Transverse colon (tissue), 4 donors: Measurements from ENCODE around the gene PHLDA2. TPM values are rescaled to one million over a fixed set of nuclear protein-coding genes. Genes with fewer than 3 reads are reported as not detected.

Source experiments
- DNase-seq: peaks from one replicate; pipeline ENCODE4 v3.0.0-alpha.2; 2019
- H3K27ac ChIP-seq, 4 donors: fragments of 200-600 bp; sonication (generic); 2 replicates each; pipeline ENCODE4 v1.5.1; 2016 to 2018; ENCODE audit warnings: inconsistent platforms in 4 of 4
- H3K27me3 ChIP-seq: fragments of 200-600 bp; sonication (generic); 2 replicates; pipeline ENCODE4 v1.5.1; 2017; ENCODE audit warnings: inconsistent platforms
- H3K36me3 ChIP-seq, 4 donors: fragments of 200-600 bp; sonication (generic); 2 replicates each; pipeline ENCODE4 v1.5.1; 2017 to 2019; ENCODE audit warnings: inconsistent platforms in 4 of 4
- H3K4me1 ChIP-seq, 4 donors: fragments of 200-600 bp; sonication (generic); 2 replicates each; pipeline ENCODE4 v1.5.1; 2017 to 2020; ENCODE audit warnings: inconsistent platforms in 4 of 4
- H3K4me3 ChIP-seq, 4 donors: fragments of 200-600 bp; sonication (generic); 1 replicate in 1 of 4; 2 replicates in 3 of 4; pipeline versions ENCODE4 v1.5.1 to v1.6.1; 2017 to 2019; ENCODE audit warnings: inconsistent platforms in 4 of 4
- H3K9me3 ChIP-seq, 2 donors: fragments of 200-600 bp; sonication (generic); 2 replicates each; pipeline ENCODE4 v1.5.1; 2017 to 2019; ENCODE audit warnings: inconsistent platforms in 2 of 2
- EP300 ChIP-seq: sonication (generic); formaldehyde crosslinking; IDR thresholded peaks from one replicate; pipeline ENCODE4 v1.6.1; 2017; ENCODE audit warnings: antibody characterized with exemption, low read depth
- POLR2A ChIP-seq: fragments of 450-650 bp; IDR thresholded peaks from one replicate; pipeline ENCODE4 v1.6.1; 2016; ENCODE audit warnings: antibody characterized with exemption, mild to moderate bottlenecking, moderate library complexity
- POLR2AphosphoS5 ChIP-seq, 3 donors: sonication (generic); formaldehyde crosslinking; IDR thresholded peaks; one replicate each; pipeline ENCODE4 v1.6.1; 2016; ENCODE audit warnings: antibody characterized with exemption in 3 of 3
- WGBS, 2 donors: methylation state at CpG; one replicate each; pipeline ENCODE4 v1.1.5; 2018; ENCODE audit warnings: low coverage in 1 of 2; 5-methylcytosine and 5-hydroxymethylcytosine counted together
- in situ Hi-C, 4 donors: fragments of 200-750 bp; cut with MboI; loops; one replicate each; pipeline versions ENCODE4 v1.15.0 to v1.15.1; 2017; ENCODE audit warnings: low sequenced_read_pairs in 3 of 4, low pct_ligation_motif_present in 1 of 4, low pct_unique_long_range_greater_than_20kb in 1 of 4
- intact Hi-C: fragments of 100-400 bp; cut with DNase I; formaldehyde crosslinking; loops from one replicate; pipeline ENCODE4 v1.15.1; 2023; ENCODE audit warnings: low total_unique reads
- total RNA-seq, 4 donors: library from RNA; depleted of rRNA; stranded (reverse); fragments of >200 nt; gene quantifications; one replicate each; pipeline ENCODE4 v1.1.0, GENCODE V29; 2016
- TF ChIP-seq, protein P1 (sequence below), 5 experiments: fragments of 200-600 bp in 3 of 5; fragments of 450-650 bp in 2 of 5; sonication (generic) in 3 of 5; IDR thresholded peaks; 1 replicate in 2 of 5; 2 replicates in 3 of 5; pipeline ENCODE4 v1.5.1; 2016 to 2017; ENCODE audit warnings: antibody characterized with exemption in 5 of 5, inconsistent platforms in 3 of 5, mild to moderate bottlenecking in 2 of 5, moderate library complexity in 1 of 5

The PHLDA2 gene
- total RNA-seq, 4 donors from 2014 or later = 8.2 to 16.2 TPM; not detected in 2

DNA sequence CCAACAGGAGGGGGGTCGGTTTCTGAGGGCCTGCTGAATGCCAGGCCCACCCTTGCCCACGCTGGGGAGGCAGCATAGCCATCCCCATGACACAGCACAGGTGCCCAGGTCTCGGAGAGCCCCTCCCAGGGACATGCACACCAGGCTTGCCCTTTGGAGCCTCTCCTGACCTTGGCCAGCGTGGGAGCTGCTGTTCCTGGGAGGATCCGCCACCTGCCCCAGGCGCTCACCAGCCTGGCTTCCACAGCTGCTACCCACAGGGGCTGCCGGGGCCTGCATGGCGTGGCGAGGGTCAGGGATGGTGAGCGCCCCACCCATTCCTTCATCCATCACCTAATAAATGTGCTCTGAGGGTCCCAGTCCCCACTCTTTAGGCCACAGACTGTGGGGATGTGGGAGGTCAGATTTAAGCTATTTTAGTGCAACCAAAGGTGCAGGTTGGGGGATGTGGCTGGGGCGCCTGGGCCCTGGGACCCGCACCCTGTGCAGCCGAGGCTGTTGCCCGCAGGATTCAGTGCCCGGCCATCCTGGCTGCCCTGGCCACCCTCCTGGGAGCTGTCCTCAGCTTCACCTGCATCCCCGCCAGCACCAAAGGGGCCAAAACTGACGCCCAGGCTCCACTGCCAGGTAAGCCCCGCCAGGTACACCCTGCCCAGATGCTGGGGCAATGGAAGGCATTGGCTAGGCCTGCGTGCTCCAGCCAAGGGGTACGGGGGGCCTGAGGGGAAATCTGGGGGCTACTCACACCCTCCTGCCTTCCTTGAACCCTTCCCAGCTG lies 12.9 kb downstream of the PHLDA2 start:
- no peak overlapping the region for H3K27ac ChIP-seq
- H3K9me3 ChIP-seq = no peaks in the 10 kb centered on the region
- no peak overlapping the region for H3K4me3 ChIP-seq
- peaks cover 17 to 28% (median 26%) of the 10 kb centered on the region in 4 donors for H3K4me1 ChIP-seq
- no peaks in the 10 kb centered on the region for H3K27me3 ChIP-seq
- DNase-seq = no peak
- TF ChIP-seq, protein P1, sequence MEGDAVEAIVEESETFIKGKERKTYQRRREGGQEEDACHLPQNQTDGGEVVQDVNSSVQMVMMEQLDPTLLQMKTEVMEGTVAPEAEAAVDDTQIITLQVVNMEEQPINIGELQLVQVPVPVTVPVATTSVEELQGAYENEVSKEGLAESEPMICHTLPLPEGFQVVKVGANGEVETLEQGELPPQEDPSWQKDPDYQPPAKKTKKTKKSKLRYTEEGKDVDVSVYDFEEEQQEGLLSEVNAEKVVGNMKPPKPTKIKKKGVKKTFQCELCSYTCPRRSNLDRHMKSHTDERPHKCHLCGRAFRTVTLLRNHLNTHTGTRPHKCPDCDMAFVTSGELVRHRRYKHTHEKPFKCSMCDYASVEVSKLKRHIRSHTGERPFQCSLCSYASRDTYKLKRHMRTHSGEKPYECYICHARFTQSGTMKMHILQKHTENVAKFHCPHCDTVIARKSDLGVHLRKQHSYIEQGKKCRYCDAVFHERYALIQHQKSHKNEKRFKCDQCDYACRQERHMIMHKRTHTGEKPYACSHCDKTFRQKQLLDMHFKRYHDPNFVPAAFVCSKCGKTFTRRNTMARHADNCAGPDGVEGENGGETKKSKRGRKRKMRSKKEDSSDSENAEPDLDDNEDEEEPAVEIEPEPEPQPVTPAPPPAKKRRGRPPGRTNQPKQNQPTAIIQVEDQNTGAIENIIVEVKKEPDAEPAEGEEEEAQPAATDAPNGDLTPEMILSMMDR (IDR thresholded peaks at IDR 0.05) = no peak
- TF ChIP-seq POLR2A (no peak), EP300 (no peak), POLR2AphosphoS5 (IDR thresholded peaks at IDR 0.05) (no peak)
- 83 to 100% methylated on average over 1 to 18 of the region's 20 CpGs for WGBS, 2 donors
- in situ Hi-C loops = no loop called here
- intact Hi-C loops = no loop called here
- H3K36me3 ChIP-seq = no peaks in the 10 kb centered on the region

DNA sequence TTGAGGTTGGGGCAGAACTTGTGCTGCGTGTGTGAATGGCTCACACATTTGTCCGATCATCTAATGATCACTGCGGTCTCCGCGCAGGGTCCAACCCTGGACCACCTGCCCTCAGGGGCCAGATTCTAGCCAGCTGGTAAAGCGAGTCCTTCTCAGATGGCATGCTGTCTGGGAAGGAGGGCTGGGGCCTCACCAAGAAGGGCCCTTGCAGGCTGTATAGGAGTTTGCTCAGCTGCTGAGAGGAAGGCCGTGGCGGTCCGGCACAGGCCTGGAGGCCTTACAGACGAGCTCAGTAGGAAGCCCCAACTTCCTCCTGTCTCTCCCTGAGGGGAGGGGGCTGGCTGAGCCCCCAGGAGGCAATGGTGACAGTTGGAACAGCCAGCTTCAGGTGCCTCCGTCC lies 13.7 kb downstream of the PHLDA2 start:
- 84% methylated on average over 11 of the region's 11 CpGs; no CpG with 5 or more reads in 1 of the 2 donors for WGBS, 2 donors
- peaks cover 18 to 36% (median 33%) of the 10 kb centered on the region in 4 donors for H3K4me1 ChIP-seq
- no peak for DNase-seq
- no peak overlapping the region for H3K4me3 ChIP-seq
- in situ Hi-C loops (no loop called here), intact Hi-C loops (no loop called here)
- H3K36me3 ChIP-seq = no peaks in the 10 kb centered on the region
- no peaks in the 10 kb centered on the region for H3K27me3 ChIP-seq
- H3K9me3 ChIP-seq = no peaks in the 10 kb centered on the region
- TF ChIP-seq, protein P1 (IDR thresholded peaks at IDR 0.05) = no peak
- TF ChIP-seq POLR2A = no peak
- TF ChIP-seq EP300 = no peak
- TF ChIP-seq POLR2AphosphoS5 (IDR thresholded peaks at IDR 0.05) = no peak
- H3K27ac ChIP-seq = no peak overlapping the region

DNA sequence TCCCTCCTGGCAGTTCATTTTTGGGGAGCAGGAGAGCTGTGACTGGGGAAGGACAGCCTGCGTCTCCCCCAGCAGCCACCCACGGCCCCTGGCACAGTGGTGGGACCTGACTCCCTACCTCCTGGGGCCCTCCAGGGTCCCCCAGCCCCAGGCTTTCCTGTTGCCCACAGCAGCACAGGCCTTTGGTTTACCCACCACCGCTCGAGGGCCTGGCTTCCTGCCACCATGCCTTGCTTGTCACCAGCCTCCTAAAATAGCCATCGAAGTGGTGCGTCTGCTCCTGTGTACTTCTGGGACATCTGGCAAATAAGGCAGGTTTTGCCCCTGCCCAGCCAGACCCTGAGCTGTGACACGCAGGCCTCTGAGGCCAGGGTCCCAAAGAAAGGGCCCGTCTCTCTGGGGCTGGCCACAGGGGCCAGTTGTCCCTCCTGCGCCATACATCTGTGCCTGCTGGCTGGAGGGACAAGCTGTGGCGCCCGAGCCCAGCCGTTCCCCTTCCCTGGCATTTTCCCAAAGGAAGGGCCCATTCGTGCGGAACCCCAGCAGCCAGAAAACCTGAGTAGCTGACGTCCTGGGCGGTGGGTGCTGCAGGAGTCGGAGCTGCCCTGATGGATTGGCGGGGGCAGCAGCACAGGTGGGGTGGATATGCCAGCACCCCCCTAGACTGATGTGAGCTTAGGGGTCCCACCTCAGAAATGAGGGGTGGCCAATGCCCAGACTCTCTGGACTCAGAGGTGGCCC lies 14.6 kb downstream of the PHLDA2 start:
- no peak for TF ChIP-seq POLR2AphosphoS5 (IDR thresholded peaks at IDR 0.05)
- TF ChIP-seq EP300 = no peak
- Histone ChIP-seq H3K36me3 (no peaks in the 10 kb centered on the region), H3K4me3 (no peak overlapping the region), H3K27me3 (no peaks in the 10 kb centered on the region), H3K27ac (no peak overlapping the region), H3K4me1 (peaks cover 18 to 37% (median 34%) of the 10 kb centered on the region in 4 donors), H3K9me3 (no peaks in the 10 kb centered on the region)
- in situ Hi-C loops (no loop called here), intact Hi-C loops (no loop called here)
- WGBS, 2 donors = 83% methylated on average over 18 of the region's 18 CpGs; no CpG with 5 or more reads in 1 of the 2 donors
- DNase-seq = no peak

DNA sequence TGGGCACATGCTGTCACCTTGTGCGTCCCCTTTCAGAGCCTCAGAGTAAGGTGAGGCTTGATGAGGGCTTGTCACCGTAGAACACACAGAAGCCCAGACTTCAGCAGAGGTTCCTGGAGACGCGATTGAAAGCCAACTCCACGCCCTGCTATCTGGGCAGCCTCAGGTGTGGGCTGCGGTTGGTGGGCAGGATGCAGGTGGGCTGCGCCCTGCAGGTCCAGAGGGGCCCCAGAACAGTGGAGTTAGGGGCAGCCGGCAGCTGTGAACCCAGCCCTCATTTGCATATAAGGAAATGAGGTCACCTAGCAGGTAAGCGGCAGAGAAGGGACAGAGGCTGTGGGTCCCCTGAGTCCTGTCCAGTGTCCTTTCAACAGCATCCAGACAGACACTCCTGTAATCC lies 15.4 kb downstream of the PHLDA2 start:
- in situ Hi-C loops (no loop called here), intact Hi-C loops (no loop called here)
- peaks cover 21 to 43% (median 35%) of the 10 kb centered on the region in 4 donors for H3K4me1 ChIP-seq
- 52% methylated on average over 8 of the region's 9 CpGs; no CpG with 5 or more reads in 1 of the 2 donors for WGBS, 2 donors
- H3K27ac ChIP-seq = peak overlapping the region in 3 of 4 donors; percentile 89 to 94 (median 92)
- no peaks in the 10 kb centered on the region for H3K36me3 ChIP-seq
- TF ChIP-seq POLR2AphosphoS5 (IDR thresholded peaks at IDR 0.05) (no peak), EP300 (no peak), POLR2A (no peak)
- TF ChIP-seq, protein P1 (IDR thresholded peaks at IDR 0.05) = no peak
- no peaks in the 10 kb centered on the region for H3K27me3 ChIP-seq
- H3K4me3 ChIP-seq = no peak overlapping the region
- DNase-seq = no peak
- H3K9me3 ChIP-seq = no peaks in the 10 kb centered on the region
